Measurements from ENCODE around the gene CSNK2A1.

The CSNK2A1 gene

GRCh38 chr20:427849-428657 is 115.5 kb downstream of the CSNK2A1 start:
- no peak for DNase-seq

GRCh38 chr20:427401-427800 is 116.2 kb downstream of the CSNK2A1 start:
- no peak for DNase-seq

DNA sequence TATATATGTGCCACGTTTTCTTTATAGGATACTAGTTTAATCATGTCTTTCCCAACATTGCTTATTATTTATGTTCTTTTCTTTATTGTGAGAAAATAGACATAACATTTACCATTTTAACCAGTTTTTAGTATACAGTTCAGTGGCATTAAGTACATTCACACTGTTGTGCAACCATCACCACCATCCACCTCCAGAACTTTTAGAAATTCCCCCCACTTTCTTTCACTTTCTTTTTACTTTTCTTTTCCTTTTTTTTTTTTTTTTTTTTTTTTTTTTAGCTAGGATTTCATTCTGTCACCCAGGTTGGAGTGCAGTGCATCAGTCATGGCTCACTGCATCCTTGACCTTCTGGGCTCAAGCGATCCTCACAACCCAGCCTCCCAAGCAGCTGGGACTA is 117.0 kb downstream of the CSNK2A1 start:
- DNase-seq: no peak
